Medulla oblongata (tissue), 1 donor: ENCODE results near the gene DIP2A.
"Not testable (repeated sequence)": the region's sequence is repeated elsewhere in the genome, so short reads cannot be mapped to it uniquely, and the experiment has no call there.

Experiments
- DNase-seq: peaks from one replicate; pipeline ENCODE4 v3.0.0-alpha.2; 2015; ENCODE audit errors: extremely low spot score

Gene DIP2A

GRCh38 chr21:46556802-46557201 lies 98.1 kb downstream of the DIP2A start:
- DNase-seq: no peak

- no peak for DNase-seq
Observed at GRCh38 chr21:46557469-46557868, 98.8 kb downstream of the DIP2A start.

GRCh38 chr21:46557919-46558392 lies 99.3 kb downstream of the DIP2A start:
- no peak for DNase-seq

GRCh38 chr21:46559291-46559983 lies 100.7 kb downstream of the DIP2A start:
- DNase-seq: no peak

GRCh38 chr21:46560568-46561444 lies 102.1 kb downstream of the DIP2A start:
- no peak for DNase-seq

GRCh38 chr21:46561445-46562090 lies 102.9 kb downstream of the DIP2A start:
- no peak for DNase-seq

- DNase-seq: no peak
Observed at GRCh38 chr21:46562472-46562871, 103.8 kb downstream of the DIP2A start.

GRCh38 chr21:46562964-46563607 lies 104.4 kb downstream of the DIP2A start:
- DNase-seq: no peak

GRCh38 chr21:46564391-46564790 lies 105.7 kb downstream of the DIP2A start:
- DNase-seq: no peak

GRCh38 chr21:46567348-46567747 lies 108.7 kb downstream of the DIP2A start:
- DNase-seq: no peak

GRCh38 chr21:46568562-46568961 lies 109.9 kb downstream of the DIP2A start:
- DNase-seq: no peak

GRCh38 chr21:46569081-46569480 lies 110.4 kb downstream of the DIP2A start:
- no peak for DNase-seq

GRCh38 chr21:46570119-46570518 lies 111.4 kb downstream of the DIP2A start:
- DNase-seq: no peak

GRCh38 chr21:46570631-46571030 lies 111.9 kb downstream of the DIP2A start:
- no peak for DNase-seq

GRCh38 chr21:46572850-46573249 lies 114.2 kb downstream of the DIP2A start:
- DNase-seq: no peak

GRCh38 chr21:46577786-46578185 lies 119.1 kb downstream of the DIP2A start:
- not testable (repeated sequence) for DNase-seq

GRCh38 chr21:46579394-46579793 lies 120.7 kb downstream of the DIP2A start:
- DNase-seq: not testable (repeated sequence)

GRCh38 chr21:46581780-46582307 lies 123.2 kb downstream of the DIP2A start:
- no peak for DNase-seq

GRCh38 chr21:46585191-46585953 lies 126.7 kb downstream of the DIP2A start:
- DNase-seq: no peak

GRCh38 chr21:46594276-46594675 lies 135.6 kb downstream of the DIP2A start:
- no peak for DNase-seq

GRCh38 chr21:46596201-46596600 lies 137.5 kb downstream of the DIP2A start:
- DNase-seq: peak; percentile 15
